Right renal cortex interstitium (tissue), 3 donors: Measurements from ENCODE around the gene GNRHR. TPM values are rescaled to one million over a fixed set of nuclear protein-coding genes. Genes with fewer than 3 reads are reported as not detected.
"Not testable (repeated sequence)": the region's sequence is repeated elsewhere in the genome, so short reads cannot be mapped to it uniquely, and the experiment has no call there.

Experiments used
- DNase-seq, 3 donors: peaks; one replicate each; pipeline ENCODE4 v3.0.0-alpha.2; 2013; ENCODE audit warnings: low read depth in 3 of 3, low spot score in 2 of 3
- polyA plus RNA-seq, 3 donors: library from polyadenylated mRNA; unstranded; fragments of 120-200 nt; gene quantifications; one replicate each; pipeline ENCODE4 v1.2.1, GENCODE V29; 2013; ENCODE audit not compliant: insufficient read length in 3 of 3

GNRHR gene
- polyA plus RNA-seq, 3 donors, result 0.35 to 0.46 (median 0.36) TPM

DNA sequence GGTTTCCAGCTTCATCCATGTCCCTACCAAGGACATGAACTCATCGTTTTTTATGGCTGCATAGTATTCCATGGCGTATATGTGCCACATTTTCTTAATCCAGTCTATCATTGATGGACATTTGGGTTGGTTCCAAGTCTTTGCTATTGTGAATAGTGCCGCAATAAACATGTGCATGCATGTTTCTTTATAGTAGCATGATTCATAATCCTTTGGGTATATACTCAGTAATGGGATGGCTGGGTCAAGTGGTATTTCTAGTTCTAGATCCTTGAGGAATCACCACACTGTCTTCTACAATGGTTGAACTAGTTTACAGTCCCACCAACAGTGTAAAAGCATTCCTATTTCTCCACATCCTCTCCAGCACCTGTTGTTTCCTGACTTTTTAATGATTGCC, 23.7 kb downstream of the GNRHR start:
- not testable (repeated sequence) for DNase-seq

DNA sequence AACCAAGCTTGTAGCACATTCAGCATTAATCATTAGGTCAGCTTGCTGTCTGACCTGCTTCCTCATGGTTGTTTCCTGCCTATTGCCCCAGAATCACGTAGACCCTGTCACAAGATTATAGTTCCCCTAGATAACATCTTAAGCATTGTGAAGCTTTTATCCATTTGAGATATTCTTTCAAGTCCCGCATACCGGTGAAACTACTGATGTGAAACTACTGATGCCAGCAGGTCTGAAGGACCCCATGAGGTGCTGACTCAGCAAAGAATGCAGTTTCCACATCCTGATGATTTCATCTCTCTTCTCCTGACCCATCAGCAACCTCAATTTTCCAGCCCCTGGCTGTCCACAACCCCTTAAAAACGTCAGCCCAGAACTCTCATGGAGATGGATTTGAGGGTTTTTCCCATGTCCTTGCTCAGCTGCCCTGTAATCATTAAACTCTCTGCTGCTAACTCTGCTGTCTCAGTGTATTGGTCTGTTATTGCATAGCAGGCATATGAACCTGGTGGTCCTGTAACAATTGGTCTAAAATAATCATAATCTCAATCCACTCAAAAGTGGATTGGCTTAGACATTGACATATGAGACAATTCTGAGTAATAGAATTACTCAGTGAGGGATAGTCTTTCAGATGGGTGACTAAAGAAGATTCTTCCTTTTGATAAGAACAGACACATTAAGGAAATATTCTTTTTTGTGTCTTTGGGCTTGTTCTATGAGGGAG, 26.9 kb downstream of the GNRHR start:
- DNase-seq, result no peak

DNA sequence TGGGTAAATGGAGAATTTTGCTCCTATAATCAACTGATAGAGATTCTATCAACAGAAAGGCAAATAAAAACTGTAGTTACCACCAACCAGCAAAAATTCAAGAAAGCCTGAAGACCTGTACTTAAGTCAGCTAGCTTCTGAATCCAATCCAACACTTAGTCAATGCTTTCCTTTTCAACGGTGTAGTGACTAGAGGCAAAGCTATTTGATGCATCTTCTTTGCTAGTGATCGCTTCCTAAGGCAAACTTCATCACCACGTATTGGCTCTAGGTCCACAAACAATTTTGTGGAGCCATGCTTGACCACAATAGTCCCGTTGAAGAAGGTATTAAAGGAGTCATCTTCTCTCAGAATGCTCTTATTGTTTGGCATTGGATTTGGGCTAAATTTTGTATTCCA, 28.2 kb downstream of the GNRHR start:
- DNase-seq, result no peak

DNA sequence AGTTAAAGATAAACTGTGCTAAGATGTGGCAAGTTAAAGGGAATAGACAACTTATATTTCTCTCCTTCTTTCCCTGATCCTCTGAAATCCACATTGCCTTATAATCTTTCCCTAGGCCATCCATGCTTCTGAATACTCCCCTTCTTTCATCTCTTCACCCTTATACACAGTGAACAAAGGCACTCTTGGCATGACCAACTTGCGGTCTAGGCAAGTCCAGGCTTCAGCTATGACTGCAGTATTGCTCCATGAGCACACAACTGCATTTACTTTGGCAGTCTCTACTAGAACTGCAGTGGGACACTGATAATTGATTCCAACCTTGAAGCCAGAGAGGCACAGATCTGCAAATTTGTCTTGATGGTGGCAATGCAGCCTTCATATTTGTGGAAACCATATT, 29.1 kb downstream of the GNRHR start:
- no peak for DNase-seq

DNA sequence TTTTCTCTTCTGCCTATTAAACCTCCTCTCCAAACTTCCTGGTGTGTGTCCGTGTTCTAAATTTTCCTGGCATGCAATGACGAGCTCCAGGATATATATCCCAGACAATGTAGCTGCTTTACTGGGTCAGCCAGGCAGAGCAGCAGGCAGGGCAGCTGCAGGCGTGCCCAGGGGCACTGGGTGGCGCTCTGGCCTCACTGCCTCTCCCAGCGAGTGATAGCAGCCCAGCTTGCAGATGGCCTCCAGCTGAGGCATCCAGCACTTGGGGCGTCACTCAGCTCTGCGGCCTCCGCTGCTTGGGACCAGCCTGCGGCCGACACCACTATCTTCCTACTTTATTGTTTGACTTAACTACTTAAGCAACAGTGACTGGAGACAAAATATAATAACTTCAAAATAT, 30.2 kb downstream of the GNRHR start:
- no peak for DNase-seq

DNA sequence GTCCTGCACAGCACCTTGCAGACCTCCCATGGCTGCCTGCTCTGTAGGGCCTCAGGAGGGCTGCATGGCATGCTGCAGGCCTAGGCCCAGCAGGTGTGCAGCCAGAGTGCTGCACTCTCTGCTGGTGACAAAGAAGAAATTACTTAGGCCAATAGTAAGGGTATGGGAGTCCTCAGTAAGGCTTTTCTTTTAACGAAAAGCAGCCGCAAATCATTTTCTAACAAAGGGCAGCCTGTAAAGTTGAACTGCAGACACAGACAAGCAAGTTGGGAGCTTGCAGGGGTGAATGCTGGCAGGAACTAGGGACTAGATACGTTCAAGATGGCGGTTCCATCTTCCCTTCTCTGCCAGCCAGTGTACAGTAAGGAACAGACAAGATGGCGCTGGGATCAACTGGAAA, 30.8 kb downstream of the GNRHR start:
- DNase-seq, result no peak

DNA sequence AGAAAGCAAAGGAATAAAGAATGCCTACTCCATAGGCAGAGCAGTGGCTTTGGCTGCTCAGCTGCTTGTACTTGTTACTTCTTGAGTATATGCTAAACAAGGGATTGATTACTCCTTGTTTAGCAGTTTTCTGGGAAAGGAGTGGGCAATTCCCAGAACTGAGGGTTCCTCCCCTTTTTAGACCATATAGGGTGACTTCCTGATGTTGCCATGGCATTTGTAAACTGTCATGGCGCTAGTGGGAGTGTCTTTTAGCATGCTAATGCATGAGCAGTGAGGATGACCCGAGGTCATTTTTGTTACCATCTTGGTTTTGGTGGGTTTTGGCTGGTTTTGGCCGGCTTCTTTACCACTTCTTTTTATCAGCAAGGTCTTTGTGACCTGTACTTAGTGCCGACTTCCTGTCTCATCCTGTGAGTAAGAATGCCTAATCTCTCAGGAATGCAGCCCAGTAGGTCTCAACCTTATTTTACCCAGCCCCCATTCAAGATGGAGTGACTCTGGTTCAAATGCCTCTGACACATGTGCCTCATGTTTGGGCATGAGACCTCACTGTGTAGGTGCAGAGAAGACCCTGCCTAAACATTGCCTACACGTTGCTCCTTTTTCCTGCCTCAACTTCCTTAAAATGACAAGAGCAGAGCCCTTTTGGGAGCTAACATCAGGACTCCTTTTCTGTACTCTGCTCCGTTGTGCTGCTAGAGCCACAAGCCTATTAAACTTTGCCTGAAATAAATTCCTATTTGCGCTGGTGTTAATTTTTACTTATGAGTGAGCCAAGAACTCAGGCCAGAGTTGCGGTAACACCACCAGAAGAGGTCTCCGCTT, 32.2 kb downstream of the GNRHR start:
- no peak for DNase-seq

DNA sequence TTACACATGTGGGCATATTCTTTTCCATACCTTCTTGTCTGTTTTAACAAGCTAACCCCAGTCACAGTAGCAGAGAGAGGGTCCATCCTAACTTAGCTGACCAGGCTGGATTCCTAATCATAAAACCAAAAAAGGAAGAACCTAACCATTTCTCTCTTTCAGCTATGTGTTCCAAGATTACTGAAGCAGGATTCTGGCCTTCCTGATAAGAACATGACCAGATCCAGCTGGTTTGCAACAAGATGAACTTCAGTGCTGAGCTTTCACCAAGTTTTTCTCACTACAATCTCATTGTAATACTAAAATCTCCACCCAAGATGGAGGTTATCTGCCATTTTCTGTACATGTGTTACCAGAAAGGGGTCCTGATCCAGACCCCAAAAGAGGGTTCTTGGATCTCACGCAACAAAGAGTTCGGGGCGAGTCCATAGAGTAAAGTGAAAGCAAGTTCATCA, 32.8 kb downstream of the GNRHR start:
- DNase-seq, result no peak

DNA sequence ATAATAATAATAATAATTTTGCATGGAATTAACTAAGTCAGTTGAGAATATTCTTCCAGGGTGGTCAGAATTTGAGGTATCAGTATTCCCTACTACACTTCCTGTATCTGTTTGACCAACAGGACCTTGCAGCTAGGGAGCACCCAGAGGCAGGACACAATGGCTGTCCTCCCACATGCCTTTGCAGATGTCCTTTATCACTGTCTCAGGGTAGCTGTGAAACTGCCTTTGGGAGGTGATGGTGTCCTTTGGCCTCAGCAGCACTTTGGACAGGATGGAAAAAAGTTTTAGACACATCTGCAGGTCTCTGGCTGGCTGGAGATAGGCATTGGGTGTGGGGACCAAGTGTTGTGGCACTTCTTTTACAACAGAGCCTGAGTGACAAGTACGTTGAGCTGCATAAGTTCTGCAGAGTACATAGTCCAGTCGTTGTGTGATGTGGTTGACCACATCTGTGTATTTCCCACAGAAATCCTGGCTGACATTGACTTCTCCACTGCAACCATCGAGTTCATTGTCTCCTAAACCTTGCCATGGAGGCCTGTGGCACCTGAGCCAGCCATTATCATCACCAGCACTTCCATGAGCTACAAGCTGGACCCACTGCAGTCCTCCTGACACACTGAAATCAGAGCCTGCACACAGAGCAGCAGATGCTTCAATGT, 34.1 kb downstream of the GNRHR start:
- no peak for DNase-seq

DNA sequence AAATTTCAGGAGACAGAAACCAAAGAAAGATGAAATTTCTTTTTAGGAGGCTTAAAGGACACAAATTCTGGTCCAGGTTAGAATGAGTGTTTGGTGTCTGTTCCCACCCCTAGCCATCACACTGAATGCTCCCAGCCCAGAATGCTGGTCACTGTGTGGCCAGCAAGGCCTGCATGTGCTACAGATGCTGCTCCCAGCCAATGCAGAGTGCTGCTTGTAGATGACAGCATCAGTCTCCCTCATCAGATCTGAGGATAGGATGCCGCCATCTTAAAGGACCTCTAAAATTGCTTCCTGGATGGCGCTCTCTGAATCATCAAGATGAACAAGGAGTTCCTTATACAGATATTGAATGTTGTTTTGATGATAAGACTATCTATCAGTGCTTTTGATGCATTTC, 35.3 kb downstream of the GNRHR start:
- no peak for DNase-seq

DNA sequence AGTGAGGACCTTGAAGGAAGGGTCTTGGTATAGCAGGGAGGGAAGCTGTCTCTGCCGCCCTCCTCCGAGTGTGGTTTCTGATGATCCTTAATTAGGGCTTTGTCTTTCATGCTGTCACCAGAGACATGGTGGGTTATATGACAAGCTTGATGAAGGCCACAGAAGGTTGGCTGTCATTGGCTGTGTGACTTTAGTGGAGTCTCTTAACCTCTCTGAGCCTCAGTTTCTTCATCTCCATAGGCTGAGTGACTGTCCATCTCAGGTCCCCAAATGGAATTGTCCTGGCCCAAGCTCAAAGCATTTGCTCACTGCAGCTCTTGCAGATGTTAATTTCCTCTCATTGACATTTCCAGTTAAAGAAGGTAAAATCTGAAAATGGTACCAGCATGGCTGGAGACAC, 36.6 kb downstream of the GNRHR start:
- no peak for DNase-seq

DNA sequence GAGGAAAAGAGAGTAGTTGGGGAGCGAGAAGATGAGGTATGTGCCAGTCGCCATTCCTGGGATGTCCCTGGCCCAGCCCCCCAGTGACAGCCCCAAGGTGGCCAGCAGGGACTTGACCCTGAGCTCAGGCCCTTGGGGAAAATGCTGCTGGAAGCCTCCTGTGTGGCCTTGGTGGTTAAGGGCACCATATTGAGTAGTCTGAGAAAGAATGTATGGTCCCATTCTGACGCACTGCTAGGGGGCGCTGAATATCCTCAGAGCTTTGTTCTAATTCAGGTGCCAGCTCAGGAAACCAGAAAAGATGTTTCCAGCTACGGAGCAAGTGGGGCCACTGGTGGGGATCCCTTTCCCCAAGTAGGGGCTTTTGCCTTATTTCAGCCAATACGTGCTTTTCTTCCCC, 39.2 kb downstream of the GNRHR start:
- DNase-seq, result no peak

DNA sequence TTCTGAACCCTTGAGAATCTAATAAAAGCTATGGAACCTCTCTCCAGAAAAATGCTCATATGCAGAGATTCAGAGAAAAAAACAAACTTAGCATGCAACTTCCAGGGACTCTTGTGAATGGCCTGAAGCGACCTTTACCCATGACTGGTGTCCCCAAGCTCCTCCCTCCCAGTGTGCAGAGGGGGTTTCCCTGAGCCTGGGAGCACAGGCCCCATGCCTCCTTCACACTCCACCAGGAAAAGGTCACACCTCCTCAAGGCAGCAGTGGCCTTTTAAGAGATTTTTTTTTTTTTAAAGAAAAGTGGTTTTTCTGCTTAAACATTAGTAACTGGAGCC, 40.0 kb downstream of the GNRHR start:
- no peak for DNase-seq

DNA sequence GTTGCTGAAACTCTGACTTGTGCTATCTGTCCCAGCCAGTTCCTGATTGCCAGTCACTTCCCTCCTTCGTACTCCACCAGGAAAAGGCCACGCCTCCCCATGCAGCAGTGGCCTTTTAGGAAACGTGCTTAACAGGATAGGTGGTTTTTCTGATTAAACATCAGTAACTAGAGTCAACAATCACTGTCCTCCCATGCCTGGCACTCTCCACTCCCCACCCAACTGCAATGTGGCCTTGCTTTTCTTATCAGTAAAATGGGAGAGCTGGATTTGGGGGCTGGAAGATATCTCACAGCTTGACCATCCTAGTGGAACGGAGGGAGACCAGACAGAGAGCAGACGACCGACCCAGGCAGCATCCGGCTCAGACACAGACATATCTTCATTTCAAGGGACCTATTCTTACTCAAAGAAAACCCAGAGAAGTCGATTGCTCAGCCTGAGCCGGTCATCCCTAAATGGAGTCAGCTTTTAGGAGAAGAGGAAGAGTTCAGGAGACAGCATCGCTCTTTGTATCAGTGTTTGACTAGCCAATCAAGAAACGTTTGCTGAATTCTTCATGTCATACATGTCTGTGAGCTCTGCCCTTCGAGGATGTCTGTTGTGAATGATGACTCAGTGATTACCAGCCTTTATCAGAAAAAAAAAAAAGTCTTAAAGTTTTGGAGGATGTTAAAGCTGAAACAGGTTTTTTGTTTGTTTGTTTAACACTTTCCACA, 40.5 kb downstream of the GNRHR start:
- DNase-seq, result no peak

DNA sequence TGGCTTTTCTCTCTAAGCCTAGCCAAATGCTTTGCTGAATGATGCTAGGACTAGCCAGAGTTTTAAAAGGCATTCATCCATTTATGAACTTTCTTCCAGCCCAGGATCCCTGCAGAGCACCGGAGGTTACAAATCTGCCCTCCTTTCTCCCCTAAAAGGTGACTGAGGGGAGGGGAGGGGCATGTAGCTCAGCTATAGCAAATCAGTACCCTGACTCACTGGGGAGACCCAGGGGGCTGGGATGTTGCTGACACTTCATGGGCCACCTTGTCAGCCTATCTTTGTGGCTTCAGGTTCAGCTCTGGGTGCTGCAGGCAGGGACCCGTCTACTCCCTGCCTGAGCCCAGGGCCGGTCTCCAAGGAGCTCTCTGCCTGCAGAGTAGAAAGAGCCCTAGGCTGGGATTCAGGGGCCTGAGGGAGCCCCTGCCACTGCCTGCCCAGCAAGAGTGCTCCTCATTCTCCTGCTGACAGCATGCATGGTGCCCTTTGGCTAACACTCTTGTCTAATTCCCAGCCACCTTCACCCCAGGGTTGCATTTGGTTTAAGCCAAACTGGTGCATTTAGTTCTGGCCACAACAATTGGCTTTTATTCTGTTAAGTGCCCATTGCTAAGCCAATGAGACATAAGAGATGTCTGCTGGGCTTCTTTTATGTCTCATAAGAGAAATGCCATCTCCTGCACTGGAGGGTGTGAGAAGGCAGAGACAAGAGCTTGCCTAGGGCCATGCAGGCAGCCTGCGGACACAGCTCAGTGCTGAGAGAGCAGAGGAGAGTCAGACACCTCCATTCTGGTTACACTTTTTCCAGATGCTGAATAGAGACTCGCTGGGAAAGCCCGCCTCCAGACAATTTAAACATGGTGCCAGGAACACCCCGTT, 41.3 kb downstream of the GNRHR start:
- no peak for DNase-seq

DNA sequence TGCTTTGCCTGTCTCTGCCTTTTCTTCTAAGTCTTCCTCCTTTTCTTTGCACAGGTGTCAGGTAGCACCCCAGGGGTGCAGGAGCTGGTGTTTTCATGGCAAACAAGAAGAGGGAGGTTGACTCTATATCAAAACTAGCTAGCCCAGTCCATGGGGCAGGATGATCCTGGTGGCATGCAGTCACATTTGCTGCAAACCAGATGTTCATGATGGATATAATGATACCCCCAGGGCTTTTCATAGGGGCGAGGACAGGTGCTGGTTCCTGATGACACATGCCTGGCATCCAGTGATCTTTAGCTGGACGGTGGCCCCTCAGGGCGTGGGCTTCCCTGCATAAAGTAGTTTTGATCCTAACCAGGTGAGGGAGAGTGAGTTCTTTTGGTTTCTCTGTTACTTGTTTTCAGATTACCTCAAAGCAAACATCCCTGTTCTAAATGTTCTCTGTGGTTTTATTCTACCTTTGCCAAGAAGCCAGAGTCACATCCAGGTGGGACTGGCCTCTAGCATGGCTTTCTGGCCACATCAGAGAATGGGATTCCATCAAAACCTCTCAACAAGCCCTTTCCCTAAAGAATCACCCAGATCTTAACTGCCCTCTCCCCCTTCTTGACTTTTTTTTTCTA, 42.1 kb downstream of the GNRHR start:
- no peak for DNase-seq

DNA sequence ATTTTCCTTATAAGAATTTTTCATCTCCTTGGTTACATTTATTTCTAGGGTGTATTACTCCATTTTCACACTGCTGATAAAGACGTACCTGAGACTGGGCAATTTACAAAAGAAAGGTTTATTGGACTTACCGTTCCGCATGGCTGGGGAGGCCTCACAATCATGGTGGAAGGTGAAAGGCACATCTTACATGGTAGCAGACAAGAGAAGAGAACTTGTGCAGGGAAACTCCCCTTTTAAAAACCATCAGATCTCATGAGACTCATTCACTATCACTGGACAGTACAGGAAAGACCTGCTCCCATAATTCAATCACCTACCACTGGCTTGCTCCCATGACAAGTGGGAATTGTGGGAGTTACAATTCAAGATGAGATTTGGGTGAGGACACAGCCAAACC, 47.5 kb downstream of the GNRHR start:
- not testable (repeated sequence) for DNase-seq

DNA sequence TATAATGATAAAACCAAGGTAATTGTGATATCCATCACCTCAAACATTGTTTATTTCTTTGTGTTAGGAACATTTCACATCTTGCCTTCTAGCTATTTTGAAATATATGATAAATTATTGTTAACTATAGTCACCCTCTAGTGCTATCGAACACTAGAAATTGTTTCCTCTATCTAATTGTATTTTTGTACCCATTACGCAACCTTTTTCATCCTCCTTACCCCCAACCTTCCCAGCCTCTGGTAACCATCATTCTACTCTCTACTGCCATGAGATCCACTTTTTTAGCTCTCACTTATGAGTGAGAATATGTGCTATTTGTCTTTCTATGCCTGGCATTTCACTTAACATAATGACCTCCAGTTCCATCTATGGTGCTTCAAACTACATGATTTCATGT, 49.3 kb downstream of the GNRHR start:
- DNase-seq, result no peak

DNA sequence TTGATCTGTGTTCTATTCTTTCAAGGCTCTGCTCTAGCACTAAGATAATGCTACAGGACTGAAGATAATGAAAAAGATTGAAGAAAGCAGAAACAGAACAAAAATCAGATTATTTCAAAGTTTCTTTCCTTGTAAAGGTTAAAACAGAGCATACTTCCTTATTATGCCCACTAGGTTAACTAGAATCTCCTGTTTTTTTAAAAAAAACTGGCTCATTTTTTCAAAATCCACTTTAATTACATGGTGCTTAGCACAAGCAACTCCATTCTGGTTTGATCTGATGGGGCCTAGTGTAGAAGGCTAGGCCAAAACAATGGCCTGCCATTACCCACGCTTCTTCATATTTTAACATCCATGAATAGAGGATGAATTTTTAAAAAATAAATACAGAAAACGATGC, 52.0 kb downstream of the GNRHR start:
- no peak for DNase-seq

DNA sequence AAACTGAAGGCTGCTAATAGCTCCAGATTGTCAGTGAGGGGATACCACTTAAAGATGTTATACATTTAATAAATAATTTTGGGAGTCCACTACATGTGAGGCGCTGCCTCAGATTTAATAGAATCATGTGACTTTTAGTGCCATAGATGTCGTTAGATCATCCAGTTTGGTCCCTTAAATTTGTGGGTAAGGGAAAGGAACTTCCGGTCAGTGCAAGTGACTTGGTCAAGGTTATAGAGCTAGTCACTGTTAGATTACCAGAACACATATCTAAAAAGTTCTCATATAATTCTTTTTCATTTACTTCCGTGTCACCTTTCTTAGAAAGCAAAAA, 52.7 kb downstream of the GNRHR start:
- DNase-seq, result peak in 1 of 3 donors; percentile 4
